GM12873 (cell line): ENCODE results near the gene BRINP2.

Experiments
- CTCF ChIP-seq: IDR thresholded peaks from 2 replicates; pipeline ENCODE4 v1.5.1; 2012; ENCODE audit warnings: low read depth, mild to moderate bottlenecking, moderate library complexity, low read length, control low read depth; ENCODE audit not compliant: insufficient read depth; ENCODE audit errors: missing control alignments

BRINP2 gene

GRCh38 chr1:177307771-177308170, 137.0 kb downstream of the BRINP2 start:
- TF ChIP-seq CTCF, result no peak

GRCh38 chr1:177309880-177310279, 139.1 kb downstream of the BRINP2 start:
- no peak for TF ChIP-seq CTCF

GRCh38 chr1:177310326-177310725, 139.6 kb downstream of the BRINP2 start:
- no peak for TF ChIP-seq CTCF

- TF ChIP-seq CTCF, result no peak
Observed at GRCh38 chr1:177311111-177311510, 140.4 kb downstream of the BRINP2 start.

- TF ChIP-seq CTCF, result no peak
Observed at GRCh38 chr1:177311586-177311985, 140.8 kb downstream of the BRINP2 start.

- no peak for TF ChIP-seq CTCF
Observed at GRCh38 chr1:177315261-177315660, 144.5 kb downstream of the BRINP2 start.

- no peak for TF ChIP-seq CTCF
Observed at GRCh38 chr1:177315761-177316160, 145.0 kb downstream of the BRINP2 start.
